HTR-8/SVneo (cell line): ENCODE results near the gene RAET1E.
"Not testable (repeated sequence)": the region's sequence is repeated elsewhere in the genome, so short reads cannot be mapped to it uniquely, and the experiment has no call there.

Source experiments
- DNase-seq: peaks from one replicate; pipeline ENCODE4 v3.0.0; 2011; ENCODE audit warnings: low spot score, mixed read lengths; ENCODE audit not compliant: insufficient read length
- FAIRE-seq: peaks from 2 replicates; lab custom pipeline; 2011; peaks lifted over from hg19 to GRCh38; lab: Jason Lieb, UNC

Gene RAET1E

DNA sequence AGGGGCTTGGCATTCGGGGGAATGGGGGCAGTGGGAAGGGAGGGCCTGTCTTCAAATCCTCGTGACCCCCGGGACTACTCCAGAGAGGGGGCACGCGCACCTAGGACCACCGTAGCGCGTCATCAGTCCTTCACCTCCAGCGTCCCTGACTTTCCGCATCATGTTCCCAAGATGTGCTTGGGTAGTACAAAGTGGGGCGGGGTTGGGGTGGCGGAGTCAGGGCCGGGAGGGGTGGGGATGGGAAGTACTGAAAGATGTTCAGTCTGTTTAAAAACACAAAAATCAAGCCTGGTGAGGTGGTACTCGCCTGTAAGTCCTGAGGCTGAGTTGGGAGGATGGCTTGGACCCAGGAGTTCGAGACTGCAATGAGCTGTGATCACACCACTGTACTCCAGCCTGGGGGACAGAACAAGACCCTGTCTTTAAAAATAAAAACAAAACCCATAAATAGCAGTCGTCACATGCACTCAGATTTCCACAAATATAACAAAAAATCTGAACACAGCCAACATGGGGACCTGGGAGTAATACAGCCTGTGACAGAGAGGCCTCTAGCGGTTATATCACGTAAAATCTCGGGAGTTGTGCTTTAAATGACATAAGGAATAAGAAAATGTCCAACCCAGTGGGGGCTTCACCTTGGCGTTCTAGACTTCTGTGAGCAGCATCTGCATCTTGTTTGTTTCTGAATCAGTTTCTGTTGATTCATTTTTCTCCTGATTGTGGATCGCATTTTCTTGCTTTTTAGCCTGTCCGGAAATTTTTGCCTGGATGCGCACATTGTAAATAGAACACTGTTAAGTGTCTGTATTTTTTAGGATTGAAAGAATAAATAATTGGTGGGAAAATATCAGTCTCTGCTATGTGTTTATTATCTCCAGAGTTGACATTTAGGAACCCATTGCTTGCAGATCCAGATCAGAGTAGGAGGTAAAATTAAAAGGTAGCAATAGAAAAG lies 33.1 kb downstream of the RAET1E start:
- FAIRE-seq: no peak
- peak; percentile 44 for DNase-seq

DNA sequence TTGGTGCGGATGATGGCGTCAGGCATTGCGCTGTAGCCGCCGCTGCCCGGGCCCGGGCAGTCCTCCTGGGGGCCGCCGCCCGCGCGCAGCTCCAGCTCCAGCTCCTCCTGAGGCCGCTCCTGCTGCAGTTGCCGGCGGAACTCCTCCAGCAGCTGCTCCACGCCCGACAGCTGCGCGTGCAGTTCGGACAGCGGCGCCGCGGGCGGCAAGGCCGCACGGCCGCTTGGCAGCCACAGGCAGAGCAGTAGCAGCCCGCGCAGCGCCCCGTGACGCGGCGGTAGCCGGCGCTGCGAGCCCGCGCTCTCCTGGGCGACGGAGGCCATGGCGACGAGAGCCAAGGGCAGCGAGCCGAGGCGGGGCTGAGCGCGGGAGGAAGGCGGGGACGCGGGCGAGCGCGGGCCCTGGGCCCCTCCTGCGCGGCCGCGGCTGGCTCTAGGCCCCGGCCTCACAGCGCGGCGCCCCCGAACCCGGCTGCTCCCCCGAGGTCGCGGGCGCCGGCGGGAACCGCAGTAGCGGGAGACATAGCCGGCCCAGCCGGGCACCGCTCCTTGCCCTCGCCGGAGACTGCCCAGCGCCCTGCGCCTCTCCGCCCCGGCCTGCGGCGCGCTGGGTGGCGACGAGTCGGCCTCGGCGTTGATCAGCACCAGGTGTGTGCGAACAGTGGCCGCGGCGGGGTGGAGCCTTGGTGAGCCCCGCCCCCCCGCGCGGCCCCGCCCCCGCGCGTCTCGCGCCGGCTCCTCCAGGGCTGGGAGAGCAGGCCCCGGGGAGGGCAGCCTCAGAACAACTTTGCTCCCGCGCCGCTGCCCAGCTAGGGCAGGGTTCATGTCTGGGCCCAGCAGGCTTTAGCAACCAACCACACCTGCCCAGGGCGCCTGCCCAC lies 34.0 kb downstream of the RAET1E start, which contains the start of gene LRP11:
LRP11 (minus strand) TSS at position 662 of the 880 bp plus-strand sequence; CDS start at position 323, 339 bp downstream.
- FAIRE-seq (no peak), DNase-seq (peak; percentile 85)

- FAIRE-seq (peak; percentile 13), DNase-seq (peak; percentile 32)
Observed at GRCh38 chr6:149862922-149863697, 34.8 kb downstream of the RAET1E start.

GRCh38 chr6:149862424-149862738 lies 35.5 kb downstream of the RAET1E start:
- not testable (repeated sequence) for DNase-seq, FAIRE-seq

DNA sequence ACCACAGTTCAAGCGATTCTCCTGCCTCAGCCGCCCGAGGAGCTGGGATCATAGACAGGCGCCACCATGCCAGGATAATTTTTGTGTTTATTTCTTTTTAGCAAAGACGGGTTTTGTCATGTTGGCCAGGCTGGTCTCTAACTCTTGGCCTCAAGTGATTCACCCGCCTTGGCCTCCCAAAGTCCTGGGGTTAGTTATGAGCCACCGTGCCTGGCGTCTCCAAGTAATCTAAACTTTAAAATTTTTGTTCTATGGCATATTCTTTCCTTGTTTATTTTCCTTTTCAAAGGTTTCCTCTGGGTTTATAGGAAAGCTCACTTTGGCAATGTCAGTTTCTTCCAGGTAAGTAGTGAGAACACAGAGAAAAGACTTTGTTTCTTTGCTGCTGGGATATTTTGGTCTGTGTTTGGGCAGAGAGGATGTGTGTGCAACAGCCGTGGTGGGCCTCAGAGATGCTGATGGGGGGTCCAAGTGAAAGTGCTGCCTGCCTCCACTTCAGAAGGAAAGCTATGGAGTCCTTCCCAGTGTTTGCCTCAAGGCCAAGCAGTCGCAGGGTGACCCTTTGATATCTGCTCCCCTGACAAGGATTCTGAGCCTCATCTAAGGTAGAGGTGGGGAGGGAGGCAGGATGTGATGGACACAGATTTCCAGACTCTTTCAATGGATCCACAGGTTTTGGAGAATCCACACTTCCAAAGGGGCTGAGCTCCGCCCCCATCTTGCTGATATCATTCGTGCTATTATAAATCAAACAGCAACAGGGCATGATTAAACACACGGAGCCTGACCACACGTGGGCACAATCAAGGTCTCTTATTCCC lies 36.1 kb downstream of the RAET1E start:
- DNase-seq (no peak), FAIRE-seq (no peak)

DNA sequence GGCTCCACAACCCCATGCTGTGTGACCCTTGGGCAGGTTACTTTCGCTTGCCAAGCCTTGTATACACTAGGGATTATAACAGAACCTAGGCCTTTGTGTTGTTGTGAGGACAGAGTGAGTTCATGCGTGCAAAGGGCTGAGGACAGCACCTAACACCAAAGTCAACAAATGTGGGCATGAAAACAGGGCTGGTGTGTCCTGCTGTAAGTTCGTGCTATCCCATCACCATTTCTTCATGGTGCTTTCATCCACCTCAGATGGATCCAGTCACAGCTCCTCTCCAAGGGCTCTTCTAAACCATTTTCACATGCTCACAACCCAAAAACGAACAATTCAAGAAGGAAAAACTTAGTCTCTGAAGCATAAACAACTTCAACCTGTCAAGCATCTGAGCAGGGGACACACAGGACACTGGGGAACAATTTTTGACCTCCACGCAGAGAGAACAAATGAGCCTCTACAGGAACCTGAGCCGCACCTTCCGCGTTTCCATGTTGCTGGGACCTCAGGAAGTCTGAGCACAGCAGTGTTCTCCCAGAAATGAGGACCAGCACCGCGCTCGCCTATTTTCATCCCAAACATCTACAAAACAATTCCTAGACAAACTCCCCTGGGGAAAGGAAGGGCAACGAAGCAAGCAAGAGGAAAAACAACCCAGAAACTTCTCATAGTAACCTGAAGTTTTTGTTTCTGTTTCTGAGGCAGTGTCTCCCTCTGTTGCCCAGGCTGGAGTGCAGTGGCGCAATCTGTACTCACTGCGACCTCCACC lies 36.9 kb downstream of the RAET1E start:
- DNase-seq: no peak
- FAIRE-seq: no peak

GRCh38 chr6:149860513-149860833 lies 37.4 kb downstream of the RAET1E start:
- no peak for FAIRE-seq
- DNase-seq: no peak

DNA sequence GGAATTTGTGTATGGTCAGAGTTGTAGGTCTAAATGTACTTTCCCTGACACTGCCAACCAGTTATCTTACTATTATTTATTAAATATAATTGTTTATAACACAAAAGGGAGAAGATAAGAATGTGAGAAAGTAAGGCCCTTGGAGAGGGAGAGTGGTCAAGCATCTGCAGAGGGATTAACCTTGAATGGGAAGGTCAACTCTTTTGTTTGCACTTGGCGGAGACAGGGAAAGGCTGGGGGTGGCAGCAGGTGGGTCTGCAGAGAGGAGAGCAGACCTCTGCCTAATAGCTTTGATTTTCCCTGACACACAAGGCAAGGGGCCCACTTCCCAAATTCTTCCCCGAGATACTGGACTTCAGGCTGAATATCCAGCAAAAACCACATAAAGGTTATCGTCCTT lies 38.0 kb downstream of the RAET1E start:
- FAIRE-seq: no peak
- DNase-seq: no peak

DNA sequence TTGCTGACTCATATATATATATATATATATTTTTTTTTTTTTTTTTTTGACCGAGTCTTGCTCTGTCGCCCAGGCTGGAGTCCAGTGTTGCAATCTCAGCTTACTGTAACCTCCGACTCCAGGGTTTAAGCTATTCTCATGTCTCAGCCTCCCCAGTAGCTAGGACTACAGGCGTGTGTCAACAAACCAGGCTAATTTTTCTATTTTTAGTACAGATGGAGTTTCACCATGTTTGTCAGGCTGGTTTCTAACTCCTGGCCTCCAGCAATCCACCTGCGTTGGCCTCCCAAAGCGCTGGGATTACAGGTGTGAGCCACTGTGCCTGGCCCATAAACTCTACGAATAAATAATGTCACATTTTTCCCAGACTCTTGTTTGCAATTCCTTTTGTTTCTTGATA lies 38.5 kb downstream of the RAET1E start:
- DNase-seq (no peak), FAIRE-seq (no peak)

GRCh38 chr6:149857541-149857940 lies 40.4 kb downstream of the RAET1E start:
- DNase-seq: no peak
- no peak for FAIRE-seq

GRCh38 chr6:149856256-149856994 lies 41.5 kb downstream of the RAET1E start:
- no peak for FAIRE-seq
- DNase-seq: no peak

- FAIRE-seq: no peak
Observed at GRCh38 chr6:149855741-149856140, 42.2 kb downstream of the RAET1E start.

GRCh38 chr6:149855040-149855654 lies 42.8 kb downstream of the RAET1E start:
- FAIRE-seq (no peak), DNase-seq (no peak)

More at GRCh38 chr6:149855741-149856140, 42.2 kb downstream of the RAET1E start:
- DNase-seq: no peak

GRCh38 chr6:149854532-149854931 lies 43.4 kb downstream of the RAET1E start:
- FAIRE-seq: no peak
- no peak for DNase-seq

DNA sequence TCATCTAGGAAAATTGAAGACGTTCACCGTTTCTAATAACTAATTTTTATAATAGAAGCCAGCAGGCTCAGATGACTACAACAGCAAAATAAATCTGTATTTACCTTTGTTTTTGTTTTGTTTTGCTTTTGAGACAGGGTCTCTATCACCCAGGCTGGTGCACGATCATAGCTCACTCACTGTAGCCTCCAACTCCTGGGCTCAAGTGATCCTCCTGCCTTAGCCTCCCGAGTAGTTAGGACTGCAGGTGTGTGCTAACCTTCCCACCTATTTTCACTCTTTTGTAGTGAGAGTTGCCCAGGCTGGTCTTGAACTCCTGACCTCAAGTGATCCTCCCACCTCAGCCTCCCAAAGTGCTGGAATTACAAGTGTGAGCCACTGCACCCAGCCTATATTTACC lies 43.9 kb downstream of the RAET1E start:
- not testable (repeated sequence) for FAIRE-seq, DNase-seq

- no peak for FAIRE-seq
- DNase-seq: no peak
Observed at GRCh38 chr6:149852881-149853280, 45.0 kb downstream of the RAET1E start.

- DNase-seq: no peak
- FAIRE-seq: no peak
Observed at GRCh38 chr6:149852180-149852579, 45.7 kb downstream of the RAET1E start.
